ENCODE results near the gene ZNF445.

The ZNF445 gene

GRCh38 chr3:44454258-44454657 lies 23.2 kb downstream of the ZNF445 start:
- Histone ChIP-seq H3K27me3 (ENCODE audit: insufficient read depth, low read length) (no peaks in the 10 kb centered on the region), H3K9ac (ENCODE audit: low read depth, low read length) (no peak overlapping the region), H3K4me3 (ENCODE audit: low read length) (no peak overlapping the region), H3K9me3 (ENCODE audit: insufficient read depth, low read depth, low read length) (no peaks in the 10 kb centered on the region), H3K4me1 (ENCODE audit: insufficient read depth, low read length) (no peaks in the 10 kb centered on the region), H3K36me3 (ENCODE audit: insufficient read depth, low read depth, low read length) (peaks cover 78% of the 10 kb centered on the region), H3K27ac (ENCODE audit: low read length) (no peak overlapping the region)

- Histone ChIP-seq H3K9ac (ENCODE audit: low read depth, low read length) (no peak overlapping the region), H3K27me3 (ENCODE audit: insufficient read depth, low read length) (no peaks in the 10 kb centered on the region), H3K36me3 (ENCODE audit: insufficient read depth, low read depth, low read length) (peaks cover 90% of the 10 kb centered on the region), H3K27ac (ENCODE audit: low read length) (no peak overlapping the region), H3K9me3 (ENCODE audit: insufficient read depth, low read depth, low read length) (0 out of 2 replicates have a peak, but pooled peaks cover 3% of the 10 kb centered on the region), H3K4me3 (ENCODE audit: low read length) (no peak overlapping the region), H3K4me1 (ENCODE audit: insufficient read depth, low read length) (no peaks in the 10 kb centered on the region)
These were observed 26.0 kb downstream of the ZNF445 start for GRCh38 chr3:44451441-44451840.

GRCh38 chr3:44446929-44447328 lies 30.5 kb downstream of the ZNF445 start:
- H3K27ac ChIP-seq (ENCODE audit: low read length), result no peak overlapping the region
- H3K4me1 ChIP-seq (ENCODE audit: insufficient read depth, low read length), result no peaks in the 10 kb centered on the region
- peaks cover 90% of the 10 kb centered on the region for H3K36me3 ChIP-seq (ENCODE audit: insufficient read depth, low read depth, low read length)
- no peak overlapping the region for H3K9ac ChIP-seq (ENCODE audit: low read depth, low read length)
- 0 out of 2 replicates have a peak, but pooled peaks cover 3% of the 10 kb centered on the region for H3K9me3 ChIP-seq (ENCODE audit: insufficient read depth, low read depth, low read length)
- no peaks in the 10 kb centered on the region for H3K27me3 ChIP-seq (ENCODE audit: insufficient read depth, low read length)
- H3K4me3 ChIP-seq (ENCODE audit: low read length), result no peak overlapping the region

GRCh38 chr3:44445786-44446185 lies 31.7 kb downstream of the ZNF445 start:
- Histone ChIP-seq H3K4me3 (ENCODE audit: low read length) (no peak overlapping the region), H3K27me3 (ENCODE audit: insufficient read depth, low read length) (no peaks in the 10 kb centered on the region), H3K4me1 (ENCODE audit: insufficient read depth, low read length) (no peaks in the 10 kb centered on the region), H3K9ac (ENCODE audit: low read depth, low read length) (no peak overlapping the region), H3K36me3 (ENCODE audit: insufficient read depth, low read depth, low read length) (peaks cover 87% of the 10 kb centered on the region), H3K27ac (ENCODE audit: low read length) (no peak overlapping the region), H3K9me3 (ENCODE audit: insufficient read depth, low read depth, low read length) (0 out of 2 replicates have a peak, but pooled peaks cover 3% of the 10 kb centered on the region)

GRCh38 chr3:44444896-44445691 lies 32.4 kb downstream of the ZNF445 start:
- H3K36me3 ChIP-seq (ENCODE audit: insufficient read depth, low read depth, low read length), result peaks cover 80% of the 10 kb centered on the region

GRCh38 chr3:44444437-44444836 lies 33.0 kb downstream of the ZNF445 start:
- H3K36me3 ChIP-seq (ENCODE audit: insufficient read depth, low read depth, low read length), result peaks cover 74% of the 10 kb centered on the region
- 0 out of 2 replicates have a peak, but pooled peaks cover 3% of the 10 kb centered on the region for H3K9me3 ChIP-seq (ENCODE audit: insufficient read depth, low read depth, low read length)
- H3K4me3 ChIP-seq (ENCODE audit: low read length), result no peak overlapping the region
- H3K27ac ChIP-seq (ENCODE audit: low read length), result no peak overlapping the region
- H3K4me1 ChIP-seq (ENCODE audit: insufficient read depth, low read length), result no peaks in the 10 kb centered on the region
- no peaks in the 10 kb centered on the region for H3K27me3 ChIP-seq (ENCODE audit: insufficient read depth, low read length)
- H3K9ac ChIP-seq (ENCODE audit: low read depth, low read length), result no peak overlapping the region

More at GRCh38 chr3:44444896-44445691, 32.4 kb downstream of the ZNF445 start:
- H3K9ac ChIP-seq (ENCODE audit: low read depth, low read length), result no peak overlapping the region
- 0 out of 2 replicates have a peak, but pooled peaks cover 3% of the 10 kb centered on the region for H3K9me3 ChIP-seq (ENCODE audit: insufficient read depth, low read depth, low read length)
- H3K4me1 ChIP-seq (ENCODE audit: insufficient read depth, low read length), result no peaks in the 10 kb centered on the region
- no peak overlapping the region for H3K27ac ChIP-seq (ENCODE audit: low read length)
- no peaks in the 10 kb centered on the region for H3K27me3 ChIP-seq (ENCODE audit: insufficient read depth, low read length)
- H3K4me3 ChIP-seq (ENCODE audit: low read length), result no peak overlapping the region

GRCh38 chr3:44442596-44443309 lies 34.7 kb downstream of the ZNF445 start:
- peaks cover 57% of the 10 kb centered on the region for H3K36me3 ChIP-seq (ENCODE audit: insufficient read depth, low read depth, low read length)
- H3K27ac ChIP-seq (ENCODE audit: low read length), result no peak overlapping the region
- H3K27me3 ChIP-seq (ENCODE audit: insufficient read depth, low read length), result no peaks in the 10 kb centered on the region
- H3K4me1 ChIP-seq (ENCODE audit: insufficient read depth, low read length), result no peaks in the 10 kb centered on the region
- H3K9ac ChIP-seq (ENCODE audit: low read depth, low read length), result no peak overlapping the region
- H3K4me3 ChIP-seq (ENCODE audit: low read length), result no peak overlapping the region
- 0 out of 2 replicates have a peak, but pooled peaks cover 3% of the 10 kb centered on the region for H3K9me3 ChIP-seq (ENCODE audit: insufficient read depth, low read depth, low read length)

DNA sequence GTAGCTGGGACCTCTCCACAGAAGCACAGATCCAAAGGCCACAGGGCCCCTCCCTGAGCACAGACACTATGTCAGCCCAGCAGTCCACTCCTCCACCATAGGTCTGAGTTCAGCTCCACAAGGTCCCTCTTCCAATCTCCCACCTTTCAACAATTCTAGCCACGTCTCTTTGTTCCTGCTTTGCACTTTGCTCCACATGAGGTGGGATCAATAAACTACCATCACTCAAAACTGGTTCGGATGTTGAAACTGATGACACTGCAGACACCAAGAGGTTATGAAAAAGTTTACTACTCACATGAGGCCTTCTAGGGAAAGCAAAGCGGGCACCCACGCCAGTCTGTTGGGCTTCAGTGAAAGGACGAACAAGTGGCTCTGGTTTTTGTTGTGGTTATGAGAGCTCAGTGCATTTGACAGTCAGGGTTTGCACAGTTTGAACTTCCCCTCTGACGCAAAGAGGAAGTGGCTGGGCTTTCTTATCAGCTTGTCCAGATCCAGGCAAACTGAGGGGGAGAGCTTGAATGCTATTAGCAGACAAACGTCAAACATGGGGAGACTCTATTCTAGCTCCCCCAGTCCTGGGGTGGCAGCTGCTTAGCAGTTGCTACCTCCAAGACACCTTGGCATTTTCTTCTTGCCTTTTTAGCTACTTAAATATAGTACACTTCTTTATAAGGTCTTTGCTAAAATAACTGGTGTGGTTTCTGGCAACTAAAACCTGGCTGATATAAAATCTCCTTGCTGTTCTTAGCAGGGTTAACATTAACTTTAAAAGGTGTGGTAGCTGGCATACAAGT lies 37.8 kb downstream of the ZNF445 start:
- no peaks in the 10 kb centered on the region for H3K4me1 ChIP-seq (ENCODE audit: insufficient read depth, low read length)
- H3K27ac ChIP-seq (ENCODE audit: low read length), result no peak overlapping the region
- no peaks in the 10 kb centered on the region for H3K9me3 ChIP-seq (ENCODE audit: insufficient read depth, low read depth, low read length)
- H3K4me3 ChIP-seq (ENCODE audit: low read length), result no peak overlapping the region
- no peak overlapping the region for H3K9ac ChIP-seq (ENCODE audit: low read depth, low read length)
- H3K36me3 ChIP-seq (ENCODE audit: insufficient read depth, low read depth, low read length), result peaks cover 27% of the 10 kb centered on the region; the same call in 1 of the 2 replicates
- no peaks in the 10 kb centered on the region for H3K27me3 ChIP-seq (ENCODE audit: insufficient read depth, low read length)

GRCh38 chr3:44437800-44438199 lies 39.7 kb downstream of the ZNF445 start:
- no peak overlapping the region for H3K4me3 ChIP-seq (ENCODE audit: low read length)
- no peak overlapping the region for H3K9ac ChIP-seq (ENCODE audit: low read depth, low read length)
- peaks cover 18% of the 10 kb centered on the region; the same call in 1 of the 2 replicates for H3K36me3 ChIP-seq (ENCODE audit: insufficient read depth, low read depth, low read length)
- H3K27me3 ChIP-seq (ENCODE audit: insufficient read depth, low read length), result no peaks in the 10 kb centered on the region
- H3K9me3 ChIP-seq (ENCODE audit: insufficient read depth, low read depth, low read length), result no peaks in the 10 kb centered on the region
- H3K4me1 ChIP-seq (ENCODE audit: insufficient read depth, low read length), result no peaks in the 10 kb centered on the region
- no peak overlapping the region for H3K27ac ChIP-seq (ENCODE audit: low read length)

GRCh38 chr3:44436181-44436580 lies 41.3 kb downstream of the ZNF445 start:
- H3K9me3 ChIP-seq (ENCODE audit: insufficient read depth, low read depth, low read length), result no peaks in the 10 kb centered on the region
- H3K9ac ChIP-seq (ENCODE audit: low read depth, low read length), result no peak overlapping the region
- no peaks in the 10 kb centered on the region for H3K27me3 ChIP-seq (ENCODE audit: insufficient read depth, low read length)
- no peak overlapping the region for H3K27ac ChIP-seq (ENCODE audit: low read length)
- H3K36me3 ChIP-seq (ENCODE audit: insufficient read depth, low read depth, low read length), result peaks cover 2% of the 10 kb centered on the region; the same call in 1 of the 2 replicates
- no peak overlapping the region for H3K4me3 ChIP-seq (ENCODE audit: low read length)
- no peaks in the 10 kb centered on the region for H3K4me1 ChIP-seq (ENCODE audit: insufficient read depth, low read length)

DNA sequence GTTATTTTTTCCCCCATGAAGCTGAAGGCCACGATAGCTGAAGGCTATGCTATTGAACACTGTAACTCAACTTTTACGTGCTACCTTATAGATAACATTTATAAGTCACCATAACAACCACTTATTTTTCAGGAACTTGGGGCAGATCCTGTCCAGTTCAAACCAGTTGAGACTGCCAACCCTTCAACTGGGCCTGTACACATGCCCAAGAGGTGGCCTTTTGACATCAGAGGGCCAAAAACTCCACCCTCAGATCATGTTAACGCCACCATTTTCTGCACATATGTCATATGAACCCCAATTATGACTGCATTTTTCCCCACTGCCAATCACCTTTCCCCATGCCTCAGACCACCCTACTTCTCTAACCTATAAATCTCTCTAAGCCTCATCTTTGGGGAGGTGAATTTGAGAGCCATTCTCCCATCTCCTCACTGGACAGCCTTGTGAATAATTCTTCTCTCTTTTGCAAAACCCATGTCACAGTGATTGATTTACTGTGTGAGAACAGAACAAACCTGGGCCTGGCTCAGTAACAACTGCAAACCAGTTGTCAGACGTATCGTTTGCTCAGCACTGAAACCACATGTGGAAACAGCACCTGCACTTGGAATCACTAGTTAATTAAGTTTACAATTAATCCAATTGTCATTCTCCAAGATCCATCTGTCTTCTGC lies 42.5 kb downstream of the ZNF445 start:
- Histone ChIP-seq H3K4me1 (ENCODE audit: insufficient read depth, low read length) (no peaks in the 10 kb centered on the region), H3K4me3 (ENCODE audit: low read length) (no peak overlapping the region), H3K27ac (ENCODE audit: low read length) (no peak overlapping the region), H3K36me3 (ENCODE audit: insufficient read depth, low read depth, low read length) (no peaks in the 10 kb centered on the region), H3K9me3 (ENCODE audit: insufficient read depth, low read depth, low read length) (no peaks in the 10 kb centered on the region), H3K9ac (ENCODE audit: low read depth, low read length) (no peak overlapping the region), H3K27me3 (ENCODE audit: insufficient read depth, low read length) (no peaks in the 10 kb centered on the region)

Data from iPS-20b (cell line).